ENCODE data around the gene RHOH. TPM values are rescaled to one million over a fixed set of nuclear protein-coding genes. Genes with fewer than 3 reads are reported as not detected.

RHOH gene
- total RNA-seq, 1 donor from 2014 or later = 11.2 TPM

GRCh38 chr4:40247350-40247749 is 50.5 kb downstream of the RHOH start:
- H3K4me3 Mint-ChIP-seq = no peak overlapping the region
- Histone ChIP-seq H3F3A (ENCODE audit: low read depth) (no peaks in the 10 kb centered on the region), H3K27ac (no peak overlapping the region), H3K9ac (no peak overlapping the region), H3K4me3 (no peak overlapping the region), H3K4me1 (no peaks in the 10 kb centered on the region), H3K79me2 (ENCODE audit: low read depth) (no peaks in the 10 kb centered on the region), H3K9me3 (ENCODE audit: low read depth) (no peaks in the 10 kb centered on the region), H3K4me2 (no peak overlapping the region), H2AFZ (replicated peaks) (no peak overlapping the region), H4K20me1 (ENCODE audit: low read depth) (no peaks in the 10 kb centered on the region), H3K27me3 (no peaks in the 10 kb centered on the region), H3K36me3 (no peaks in the 10 kb centered on the region)
- DNase-seq (ENCODE audit: low spot score) = no peak
- peaks cover 27% of the 10 kb centered on the region for H3K36me3 Mint-ChIP-seq
- no peak overlapping the region for H3K27ac Mint-ChIP-seq
- peaks cover 9% of the 10 kb centered on the region for H3K9me3 Mint-ChIP-seq
- TF ChIP-seq, protein P1, sequence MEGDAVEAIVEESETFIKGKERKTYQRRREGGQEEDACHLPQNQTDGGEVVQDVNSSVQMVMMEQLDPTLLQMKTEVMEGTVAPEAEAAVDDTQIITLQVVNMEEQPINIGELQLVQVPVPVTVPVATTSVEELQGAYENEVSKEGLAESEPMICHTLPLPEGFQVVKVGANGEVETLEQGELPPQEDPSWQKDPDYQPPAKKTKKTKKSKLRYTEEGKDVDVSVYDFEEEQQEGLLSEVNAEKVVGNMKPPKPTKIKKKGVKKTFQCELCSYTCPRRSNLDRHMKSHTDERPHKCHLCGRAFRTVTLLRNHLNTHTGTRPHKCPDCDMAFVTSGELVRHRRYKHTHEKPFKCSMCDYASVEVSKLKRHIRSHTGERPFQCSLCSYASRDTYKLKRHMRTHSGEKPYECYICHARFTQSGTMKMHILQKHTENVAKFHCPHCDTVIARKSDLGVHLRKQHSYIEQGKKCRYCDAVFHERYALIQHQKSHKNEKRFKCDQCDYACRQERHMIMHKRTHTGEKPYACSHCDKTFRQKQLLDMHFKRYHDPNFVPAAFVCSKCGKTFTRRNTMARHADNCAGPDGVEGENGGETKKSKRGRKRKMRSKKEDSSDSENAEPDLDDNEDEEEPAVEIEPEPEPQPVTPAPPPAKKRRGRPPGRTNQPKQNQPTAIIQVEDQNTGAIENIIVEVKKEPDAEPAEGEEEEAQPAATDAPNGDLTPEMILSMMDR (IDR thresholded peaks at IDR 0.05) = no peak
- TF ChIP-seq EZH2phosphoT487 (IDR thresholded peaks at IDR 0.05) (no peak), EZH2 (IDR thresholded peaks at IDR 0.05) (no peak)
- H3K27me3 Mint-ChIP-seq (ENCODE audit: insufficient read depth, low read depth) = no peaks in the 10 kb centered on the region
- H3K4me1 Mint-ChIP-seq = no peaks in the 10 kb centered on the region

- Mint-ChIP-seq H3K4me1 (peaks cover 22% of the 10 kb centered on the region), H3K36me3 (peaks cover 5% of the 10 kb centered on the region), H3K9me3 (peaks cover 9% of the 10 kb centered on the region), H3K27ac (peak overlapping the region; percentile 20), H3K27me3 (ENCODE audit: insufficient read depth, low read depth) (no peaks in the 10 kb centered on the region), H3K4me3 (no peak overlapping the region)
- Histone ChIP-seq H3K9ac (no peak overlapping the region), H3F3A (ENCODE audit: low read depth) (no peaks in the 10 kb centered on the region), H3K4me2 (no peak overlapping the region), H3K4me3 (no peak overlapping the region), H3K4me1 (peaks cover 5% of the 10 kb centered on the region), H3K36me3 (no peaks in the 10 kb centered on the region), H3K79me2 (ENCODE audit: low read depth) (no peaks in the 10 kb centered on the region), H3K9me3 (ENCODE audit: low read depth) (no peaks in the 10 kb centered on the region), H3K27ac (no peak overlapping the region), H4K20me1 (ENCODE audit: low read depth) (no peaks in the 10 kb centered on the region), H2AFZ (replicated peaks) (no peak overlapping the region), H3K27me3 (no peaks in the 10 kb centered on the region)
- no peak for DNase-seq (ENCODE audit: low spot score)
- TF ChIP-seq EZH2 (IDR thresholded peaks at IDR 0.05) (no peak), EZH2phosphoT487 (IDR thresholded peaks at IDR 0.05) (no peak)
- TF ChIP-seq, protein P1 (IDR thresholded peaks at IDR 0.05) = no peak
These were observed 54.5 kb downstream of the RHOH start for GRCh38 chr4:40251366-40251765.

DNA sequence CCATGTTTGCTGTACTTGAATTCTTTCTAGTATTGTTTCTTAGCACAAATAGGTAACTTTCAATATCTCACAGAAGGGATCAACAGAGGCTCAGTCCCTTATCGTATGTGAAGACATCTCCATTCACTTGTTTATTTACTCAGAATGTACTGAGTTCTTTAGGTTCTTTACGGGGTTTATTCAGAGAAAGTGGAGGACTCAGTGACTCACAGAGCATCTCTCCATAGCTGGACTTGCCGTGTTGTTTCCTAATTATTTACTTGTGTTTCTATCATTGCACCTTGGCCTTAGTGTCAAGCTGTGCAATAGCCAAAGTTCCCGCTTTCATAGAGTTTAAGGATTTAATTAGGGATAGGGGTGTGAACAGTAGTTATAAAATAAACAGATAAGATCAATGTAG is 57.1 kb downstream of the RHOH start:
- no peak overlapping the region for H2AFZ ChIP-seq (replicated peaks)
- H3K27ac ChIP-seq = no peak overlapping the region
- no peaks in the 10 kb centered on the region for H4K20me1 ChIP-seq (ENCODE audit: low read depth)
- Mint-ChIP-seq H3K4me3 (no peak overlapping the region), H3K27me3 (ENCODE audit: insufficient read depth, low read depth) (no peaks in the 10 kb centered on the region), H3K36me3 (no peaks in the 10 kb centered on the region), H3K9me3 (peaks cover 4% of the 10 kb centered on the region), H3K27ac (no peak overlapping the region), H3K4me1 (peaks cover 32% of the 10 kb centered on the region)
- H3K4me2 ChIP-seq = no peak overlapping the region
- H3K79me2 ChIP-seq (ENCODE audit: low read depth) = no peaks in the 10 kb centered on the region
- H3K36me3 ChIP-seq = no peaks in the 10 kb centered on the region
- H3K27me3 ChIP-seq = no peaks in the 10 kb centered on the region
- H3K4me3 ChIP-seq = no peak overlapping the region
- H3K4me1 ChIP-seq = peaks cover 11% of the 10 kb centered on the region
- no peak for DNase-seq (ENCODE audit: low spot score)
- no peaks in the 10 kb centered on the region for H3K9me3 ChIP-seq (ENCODE audit: low read depth)
- H3F3A ChIP-seq (ENCODE audit: low read depth) = no peaks in the 10 kb centered on the region
- no peak for TF ChIP-seq EZH2 (IDR thresholded peaks at IDR 0.05)
- TF ChIP-seq, protein P1 (IDR thresholded peaks at IDR 0.05) = no peak
- no peak for TF ChIP-seq EZH2phosphoT487 (IDR thresholded peaks at IDR 0.05)
- H3K9ac ChIP-seq = no peak overlapping the region
